ENCODE results near the gene TCF19.

- TF ChIP-seq, protein P1, sequence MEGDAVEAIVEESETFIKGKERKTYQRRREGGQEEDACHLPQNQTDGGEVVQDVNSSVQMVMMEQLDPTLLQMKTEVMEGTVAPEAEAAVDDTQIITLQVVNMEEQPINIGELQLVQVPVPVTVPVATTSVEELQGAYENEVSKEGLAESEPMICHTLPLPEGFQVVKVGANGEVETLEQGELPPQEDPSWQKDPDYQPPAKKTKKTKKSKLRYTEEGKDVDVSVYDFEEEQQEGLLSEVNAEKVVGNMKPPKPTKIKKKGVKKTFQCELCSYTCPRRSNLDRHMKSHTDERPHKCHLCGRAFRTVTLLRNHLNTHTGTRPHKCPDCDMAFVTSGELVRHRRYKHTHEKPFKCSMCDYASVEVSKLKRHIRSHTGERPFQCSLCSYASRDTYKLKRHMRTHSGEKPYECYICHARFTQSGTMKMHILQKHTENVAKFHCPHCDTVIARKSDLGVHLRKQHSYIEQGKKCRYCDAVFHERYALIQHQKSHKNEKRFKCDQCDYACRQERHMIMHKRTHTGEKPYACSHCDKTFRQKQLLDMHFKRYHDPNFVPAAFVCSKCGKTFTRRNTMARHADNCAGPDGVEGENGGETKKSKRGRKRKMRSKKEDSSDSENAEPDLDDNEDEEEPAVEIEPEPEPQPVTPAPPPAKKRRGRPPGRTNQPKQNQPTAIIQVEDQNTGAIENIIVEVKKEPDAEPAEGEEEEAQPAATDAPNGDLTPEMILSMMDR (IDR thresholded peaks at IDR 0.05): no peak
- TF ChIP-seq POLR2A (IDR thresholded peaks at IDR 0.05): no peak
These were observed 19.4 kb upstream of the TCF19 start, which contains the start of gene PSORS1C2 for GRCh38 chr6:31138982-31139381.

Data from right lobe of liver (tissue), 4 donors.